Gastroesophageal sphincter (tissue), 4 donors: ENCODE results near the gene NBPF4. TPM values are rescaled to one million over a fixed set of nuclear protein-coding genes. Genes with fewer than 3 reads are reported as not detected.
A peak's percentile ranks its signal among the peaks of the same experiment; 100 is the strongest.

Experiments
- ATAC-seq: fragments of 150-250 bp; one replicate; pipeline ENCODE4 v1.9.1; 2016; ENCODE audit warnings: mild to moderate bottlenecking, moderate library complexity
- H3K27ac ChIP-seq, 4 donors: fragments of 200-600 bp; sonication (generic) in 3 of 4; 1 replicate in 3 of 4; 2 replicates in 1 of 4; pipeline ENCODE4 v1.5.1; 2016 to 2019
- H3K27me3 ChIP-seq: fragments of 200-600 bp; sonication (generic); one replicate; pipeline ENCODE4 v1.5.1; 2019
- H3K36me3 ChIP-seq, 2 donors: fragments of 200-600 bp; sonication (generic); one replicate each; pipeline ENCODE4 v1.5.1; 2019; ENCODE audit warnings: control low read depth in 1 of 2
- H3K4me1 ChIP-seq, 3 donors: fragments of 200-600 bp; sonication (generic); 1 replicate in 2 of 3; 2 replicates in 1 of 3; pipeline ENCODE4 v1.5.1; 2016 to 2019; ENCODE audit warnings: control low read depth in 2 of 3
- H3K4me3 ChIP-seq, 2 donors: fragments of 200-600 bp; sonication (generic); one replicate each; pipeline ENCODE4 v1.5.1; 2019; ENCODE audit warnings: mild to moderate bottlenecking in 1 of 2, moderate library complexity in 1 of 2
- H3K9me3 ChIP-seq, 3 donors: fragments of 200-600 bp; sonication (generic); one replicate each; pipeline ENCODE4 v1.5.1; 2017 to 2019; ENCODE audit warnings: control low read depth in 2 of 3
- CTCF ChIP-seq, 4 experiments: fragments of 200-600 bp in 2 of 4; fragments of 450-650 bp in 2 of 4; sonication (generic) in 1 of 4; IDR thresholded peaks; one replicate each; pipeline ENCODE4 v1.5.1; 2017 to 2019; ENCODE audit warnings: antibody characterized with exemption in 4 of 4, mild to moderate bottlenecking in 2 of 4, moderate library complexity in 2 of 4
- EP300 ChIP-seq: sonication (generic); formaldehyde crosslinking; IDR thresholded peaks from one replicate; pipeline ENCODE4 v1.6.1; 2017; ENCODE audit warnings: antibody characterized with exemption, mild to moderate bottlenecking
- POLR2A ChIP-seq, 2 donors: fragments of 450-650 bp; IDR thresholded peaks; one replicate each; pipeline ENCODE4 v1.6.1; 2017; ENCODE audit warnings: antibody characterized with exemption in 2 of 2, mild to moderate bottlenecking in 2 of 2, moderate library complexity in 1 of 2
- POLR2AphosphoS5 ChIP-seq: sonication (generic); formaldehyde crosslinking; IDR thresholded peaks from one replicate; pipeline ENCODE4 v1.6.1; 2017; ENCODE audit warnings: antibody characterized with exemption
- WGBS, 2 donors: methylation state at CpG; one replicate each; pipeline ENCODE4 v1.1.5; 2018; ENCODE audit warnings: low coverage in 1 of 2; 5-methylcytosine and 5-hydroxymethylcytosine counted together
- total RNA-seq, 4 donors: library from RNA; depleted of rRNA; stranded (reverse); fragments of >200 nt; gene quantifications; one replicate each; pipeline ENCODE4 v1.1.0, GENCODE V29; 2016

NBPF4 gene
- total RNA-seq, 4 donors from 2014 or later = not detected

- 0% methylated on average over 12 of the region's 97 CpGs; no CpG with 5 or more reads in 1 of the 2 donors for WGBS, 2 donors
- Histone ChIP-seq H3K4me1 (peaks cover 0 to 39% (median 0%) of the 10 kb centered on the region in 3 donors), H3K36me3 (peaks cover 0 to 10% of the 10 kb centered on the region in 2 donors), H3K4me3 (peak within 1 kb of the TSS; percentile 56 to 97), H3K27me3 (no peaks in the 10 kb centered on the region), H3K27ac (peak within 1 kb of the TSS; percentile 73 to 94 (median 93)), H3K9me3 (no peaks in the 10 kb centered on the region)
- no peak for TF ChIP-seq CTCF (IDR thresholded peaks at IDR 0.05)
- TF ChIP-seq POLR2AphosphoS5 = peak; percentile 25
- peak; percentile 49 to 77 for TF ChIP-seq POLR2A (IDR thresholded peaks at IDR 0.05)
- ATAC-seq = peak; percentile 96
These were observed 43.8 kb downstream of the NBPF4 start, which contains the start of gene SLC25A24 for GRCh38 chr1:108199781-108200686. Gene SLC25A24 (minus strand): TSS chr1:108200343. CDS start chr1:108200138, 205 bp downstream.

- Histone ChIP-seq H3K9me3 (no peaks in the 10 kb centered on the region), H3K4me1 (peaks cover 0 to 39% (median 0%) of the 10 kb centered on the region in 3 donors), H3K27me3 (no peaks in the 10 kb centered on the region), H3K36me3 (peaks cover 0 to 15% of the 10 kb centered on the region in 2 donors), H3K4me3 (peak overlapping the region; percentile 56 to 97), H3K27ac (peak overlapping the region; percentile 73 to 94 (median 93))
- no peak for ATAC-seq
- TF ChIP-seq EP300 (no peak), POLR2AphosphoS5 (no peak), CTCF (IDR thresholded peaks at IDR 0.05) (peak in 1 of 4 experiments; percentile 11), POLR2A (IDR thresholded peaks at IDR 0.05) (no peak)
- 5 to 9% methylated on average over 4 to 6 of the region's 9 CpGs for WGBS, 2 donors
These were observed 44.6 kb downstream of the NBPF4 start for GRCh38 chr1:108199201-108199691.

GRCh38 chr1:108194051-108194450 is 49.8 kb downstream of the NBPF4 start:
- Histone ChIP-seq H3K4me3 (no peak overlapping the region), H3K27ac (no peak overlapping the region), H3K9me3 (no peaks in the 10 kb centered on the region), H3K4me1 (peaks cover 0 to 23% (median 0%) of the 10 kb centered on the region in 3 donors), H3K27me3 (no peaks in the 10 kb centered on the region), H3K36me3 (peaks cover 0 to 24% of the 10 kb centered on the region in 2 donors)
- 85 to 100% methylated on average over 1 of the region's 1 CpG for WGBS, 2 donors
- TF ChIP-seq CTCF (IDR thresholded peaks at IDR 0.05) = no peak
- peak; percentile 51 for ATAC-seq

- ATAC-seq = no peak
- H3K4me3 ChIP-seq = no peak overlapping the region
- H3K4me1 ChIP-seq = peaks cover 0 to 16% (median 0%) of the 10 kb centered on the region in 3 donors
- no peaks in the 10 kb centered on the region for H3K9me3 ChIP-seq
- peaks cover 0 to 24% of the 10 kb centered on the region in 2 donors for H3K36me3 ChIP-seq
- no peaks in the 10 kb centered on the region for H3K27me3 ChIP-seq
- TF ChIP-seq EP300 (no peak), CTCF (IDR thresholded peaks at IDR 0.05) (no peak), POLR2AphosphoS5 (no peak), POLR2A (IDR thresholded peaks at IDR 0.05) (no peak)
- no peak overlapping the region for H3K27ac ChIP-seq
- WGBS, 2 donors = 90 to 100% methylated on average over 1 of the region's 1 CpG
These were observed 50.5 kb downstream of the NBPF4 start for GRCh38 chr1:108193333-108193732.
